ENCODE results near the gene SMC6.

SMC6 gene, protein sequence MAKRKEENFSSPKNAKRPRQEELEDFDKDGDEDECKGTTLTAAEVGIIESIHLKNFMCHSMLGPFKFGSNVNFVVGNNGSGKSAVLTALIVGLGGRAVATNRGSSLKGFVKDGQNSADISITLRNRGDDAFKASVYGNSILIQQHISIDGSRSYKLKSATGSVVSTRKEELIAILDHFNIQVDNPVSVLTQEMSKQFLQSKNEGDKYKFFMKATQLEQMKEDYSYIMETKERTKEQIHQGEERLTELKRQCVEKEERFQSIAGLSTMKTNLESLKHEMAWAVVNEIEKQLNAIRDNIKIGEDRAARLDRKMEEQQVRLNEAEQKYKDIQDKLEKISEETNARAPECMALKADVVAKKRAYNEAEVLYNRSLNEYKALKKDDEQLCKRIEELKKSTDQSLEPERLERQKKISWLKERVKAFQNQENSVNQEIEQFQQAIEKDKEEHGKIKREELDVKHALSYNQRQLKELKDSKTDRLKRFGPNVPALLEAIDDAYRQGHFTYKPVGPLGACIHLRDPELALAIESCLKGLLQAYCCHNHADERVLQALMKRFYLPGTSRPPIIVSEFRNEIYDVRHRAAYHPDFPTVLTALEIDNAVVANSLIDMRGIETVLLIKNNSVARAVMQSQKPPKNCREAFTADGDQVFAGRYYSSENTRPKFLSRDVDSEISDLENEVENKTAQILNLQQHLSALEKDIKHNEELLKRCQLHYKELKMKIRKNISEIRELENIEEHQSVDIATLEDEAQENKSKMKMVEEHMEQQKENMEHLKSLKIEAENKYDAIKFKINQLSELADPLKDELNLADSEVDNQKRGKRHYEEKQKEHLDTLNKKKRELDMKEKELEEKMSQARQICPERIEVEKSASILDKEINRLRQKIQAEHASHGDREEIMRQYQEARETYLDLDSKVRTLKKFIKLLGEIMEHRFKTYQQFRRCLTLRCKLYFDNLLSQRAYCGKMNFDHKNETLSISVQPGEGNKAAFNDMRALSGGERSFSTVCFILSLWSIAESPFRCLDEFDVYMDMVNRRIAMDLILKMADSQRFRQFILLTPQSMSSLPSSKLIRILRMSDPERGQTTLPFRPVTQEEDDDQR

DNA sequence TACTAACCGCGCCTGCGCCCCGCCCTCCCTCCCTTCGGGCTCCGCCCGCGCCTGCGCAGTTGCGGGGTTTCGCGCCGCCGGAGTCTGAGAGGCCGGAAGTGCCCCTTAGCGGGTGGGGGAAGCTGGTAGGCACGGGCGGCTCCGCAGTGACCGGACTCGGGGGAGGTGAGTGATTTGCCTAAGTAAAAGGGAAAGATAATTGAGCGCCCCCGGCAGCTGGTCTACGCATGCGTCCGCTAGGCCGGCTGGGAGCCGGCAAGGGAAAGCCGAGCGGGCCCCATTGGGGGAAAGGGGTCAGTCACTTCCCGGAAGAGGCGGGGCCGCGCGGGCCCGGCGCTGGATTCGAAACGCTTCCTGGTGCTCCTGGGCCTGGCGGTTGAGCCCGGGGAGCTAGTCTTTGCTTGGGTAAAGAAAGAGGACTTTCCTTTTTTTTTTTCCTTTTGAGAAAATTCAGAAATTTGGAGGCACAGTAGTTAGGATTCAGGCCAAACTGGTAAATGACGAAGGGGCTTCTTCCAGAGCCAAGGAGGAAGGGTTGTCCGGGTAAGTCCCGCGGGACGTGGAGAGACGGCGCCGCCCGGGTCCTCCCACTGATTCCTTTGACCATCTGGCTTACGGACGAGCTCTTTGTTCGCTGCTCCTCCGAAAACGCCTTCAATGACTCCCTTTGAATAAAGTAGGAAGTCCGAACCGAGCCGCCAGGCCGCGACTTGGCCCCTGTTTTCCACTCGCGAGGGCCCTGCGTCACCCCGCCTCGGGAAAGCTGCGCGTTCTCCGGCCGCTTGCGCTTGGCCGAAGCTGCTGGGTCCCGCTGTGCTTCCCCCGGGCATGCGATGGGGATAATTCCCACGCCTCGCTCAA lies at the start of gene SMC6, which contains the start of gene GEN1:
TSS of gene SMC6 (minus strand) at position 8 of the 861 bp plus-strand sequence. CDS start 7,864 bp downstream, outside the sequence.
TSS of gene GEN1 (plus strand) at position 336 of the 861 bp plus-strand sequence. CDS start 5,806 bp downstream, outside the sequence.
- in situ Hi-C loops (cut with MboI; ENCODE audit: low sequenced_read_pairs) = no loop called here

DNA sequence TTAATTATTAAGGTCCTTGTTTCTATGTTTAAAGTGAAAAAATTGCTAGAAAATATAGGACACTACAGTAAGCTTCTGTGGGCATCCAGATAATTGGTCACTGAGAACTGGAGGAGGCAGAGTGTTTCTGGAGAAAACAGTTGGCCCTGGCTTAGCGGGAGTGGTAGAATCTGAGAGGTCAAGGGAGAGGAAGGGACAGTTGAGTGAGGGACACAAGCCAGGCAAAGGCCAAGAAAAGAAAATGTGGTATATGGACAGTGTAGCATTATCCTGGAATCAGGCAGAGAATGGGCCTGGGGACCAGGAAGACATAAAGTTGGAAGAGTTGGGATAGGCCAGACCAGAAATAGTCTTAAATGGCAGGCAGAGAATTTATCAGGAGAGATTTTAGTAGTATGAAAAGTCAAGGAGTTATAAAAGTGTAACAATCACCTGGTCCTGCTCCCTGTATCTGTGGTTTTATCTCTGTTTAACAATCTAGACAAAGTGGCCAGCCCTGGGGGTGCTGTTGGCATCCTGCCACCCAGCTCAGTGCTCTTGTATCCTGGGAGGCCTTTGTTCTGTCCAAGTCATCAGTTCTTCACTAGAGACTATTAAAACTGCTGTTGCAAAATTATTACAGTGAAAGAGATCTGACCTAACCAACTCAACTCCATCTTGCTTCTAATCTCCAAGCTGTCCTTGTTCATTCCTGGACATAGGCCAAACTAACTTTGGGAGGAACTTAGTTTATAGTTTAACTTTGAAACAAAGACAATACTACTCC lies 47.3 kb upstream of the SMC6 start:
- in situ Hi-C loops (cut with MboI; ENCODE audit: low sequenced_read_pairs) = no loop called here

DNA sequence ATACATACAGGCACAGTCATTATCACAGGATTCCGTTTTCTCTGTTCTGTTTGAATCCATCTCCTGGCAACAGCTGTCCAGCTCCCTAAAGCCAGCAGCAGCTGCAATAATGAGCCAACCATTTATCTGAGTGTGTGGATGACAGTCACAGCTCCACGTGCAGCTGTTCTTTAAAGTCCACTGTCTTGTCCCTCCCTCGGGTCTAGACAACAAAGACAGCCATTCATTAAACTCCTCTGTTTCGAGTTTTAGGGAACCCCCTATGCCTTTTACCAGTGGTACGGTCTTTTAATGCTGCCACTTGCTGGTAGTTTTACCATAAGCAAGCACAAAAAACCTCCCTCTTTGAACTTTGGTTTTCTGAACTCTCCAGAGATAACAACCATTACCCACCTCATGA lies 46.6 kb upstream of the SMC6 start:
- in situ Hi-C loops (cut with MboI; ENCODE audit: low sequenced_read_pairs) = no loop called here

DNA sequence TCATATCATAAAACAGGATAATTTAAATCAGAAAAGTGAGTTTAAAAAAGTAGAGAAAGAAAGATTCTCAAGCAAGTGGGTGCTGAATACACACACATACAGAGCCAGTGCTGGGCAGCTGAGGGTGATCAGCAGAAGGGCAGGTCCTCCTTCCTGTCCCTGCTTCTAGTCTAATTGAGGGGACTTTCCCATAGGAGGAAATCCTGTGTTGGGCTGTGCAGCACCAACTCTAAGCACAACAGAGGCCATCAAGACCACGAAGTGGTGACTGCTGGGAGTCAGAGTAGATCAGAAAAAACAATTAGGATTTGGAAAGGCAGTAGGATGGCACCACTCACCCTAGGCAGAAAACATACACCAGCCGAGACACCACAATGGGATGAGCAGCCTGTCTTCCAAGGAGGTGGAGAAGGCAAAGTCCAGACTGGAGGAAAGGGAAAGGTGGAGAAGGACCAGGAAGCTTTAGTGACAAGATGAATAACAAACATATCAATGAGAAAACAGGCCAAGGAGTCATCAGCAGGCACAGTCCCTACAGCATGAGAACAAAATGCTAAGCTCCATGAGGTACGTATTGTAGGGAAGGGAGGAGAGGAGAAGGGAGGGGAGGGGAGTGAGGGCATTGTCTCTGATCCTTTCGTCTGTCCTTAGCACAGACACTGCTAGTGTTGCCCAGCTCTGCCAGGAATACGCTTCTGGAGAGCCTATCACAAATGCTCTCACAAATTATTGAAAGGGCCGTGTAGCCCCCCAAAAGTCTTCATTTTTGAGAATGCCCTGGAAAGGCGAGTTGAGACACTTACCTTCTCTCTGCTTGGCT lies 45.9 kb upstream of the SMC6 start:
- in situ Hi-C loops (cut with MboI; ENCODE audit: low sequenced_read_pairs) = no loop called here

DNA sequence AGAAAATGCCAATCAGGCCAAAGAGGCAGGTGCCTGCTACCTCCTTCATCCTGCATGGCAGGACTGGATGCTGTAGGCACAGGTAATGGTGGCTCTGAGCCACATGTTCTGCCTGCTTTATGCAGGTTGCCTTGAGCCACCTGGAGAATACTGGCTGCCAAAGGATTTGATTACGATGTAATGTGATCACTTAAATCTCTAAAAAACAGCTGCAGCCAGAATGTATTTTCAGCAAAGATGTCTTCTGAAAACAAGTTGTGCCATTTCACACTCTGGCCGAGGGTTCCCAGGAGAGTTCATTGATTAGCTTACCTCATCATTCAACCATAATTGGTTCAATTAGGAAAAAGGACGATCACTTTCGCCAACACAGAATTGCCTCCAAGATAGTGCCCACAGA lies 44.7 kb upstream of the SMC6 start:
- in situ Hi-C loops (cut with MboI; ENCODE audit: low sequenced_read_pairs) = no loop called here

DNA sequence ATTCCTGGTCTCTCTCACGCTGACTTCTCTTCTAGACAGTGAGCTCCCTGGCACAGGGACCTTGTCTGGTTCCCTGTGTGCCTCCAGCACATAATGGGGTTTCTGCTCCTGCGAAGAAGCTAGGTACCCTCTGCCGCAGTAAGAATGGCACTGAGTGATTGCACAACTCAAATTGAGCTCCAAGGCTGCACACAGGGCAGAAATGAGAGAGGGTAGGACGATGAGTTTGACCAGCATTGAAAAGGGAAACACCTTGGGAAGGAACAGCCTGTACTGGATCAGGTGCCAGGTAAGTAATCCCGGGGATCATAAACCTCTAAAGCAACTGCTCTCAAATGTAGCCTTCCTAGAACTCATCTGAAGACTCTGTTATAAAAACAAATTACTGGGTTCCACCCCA lies 41.7 kb upstream of the SMC6 start:
- in situ Hi-C loops (cut with MboI; ENCODE audit: low sequenced_read_pairs) = no loop called here

DNA sequence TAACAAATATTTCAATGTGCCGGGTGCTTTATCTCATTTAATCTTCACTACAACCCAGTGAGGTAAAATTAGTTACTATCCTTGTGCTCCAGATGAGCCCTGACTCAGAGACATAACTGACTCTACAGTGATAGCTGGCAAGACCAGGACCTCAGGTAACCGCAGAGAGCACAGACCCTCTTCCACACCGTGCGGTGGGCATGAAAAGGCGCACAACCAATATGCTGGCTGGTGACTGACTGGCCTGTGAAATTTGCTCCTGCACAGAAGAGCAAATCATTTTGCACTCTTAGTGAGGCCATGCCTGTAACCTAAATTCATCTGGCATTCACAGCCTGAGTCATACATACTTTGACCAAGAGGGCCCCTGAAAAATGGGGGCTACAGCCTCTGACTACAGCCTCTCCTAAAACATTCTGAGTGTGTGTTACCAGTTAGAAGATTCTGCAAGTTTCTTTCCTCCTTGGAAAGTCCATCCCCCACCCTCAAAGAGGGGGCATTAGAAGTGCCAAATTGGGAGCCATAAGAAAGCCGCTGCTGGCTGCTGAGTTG lies 40.3 kb upstream of the SMC6 start:
- in situ Hi-C loops (cut with MboI; ENCODE audit: low sequenced_read_pairs) = no loop called here

DNA sequence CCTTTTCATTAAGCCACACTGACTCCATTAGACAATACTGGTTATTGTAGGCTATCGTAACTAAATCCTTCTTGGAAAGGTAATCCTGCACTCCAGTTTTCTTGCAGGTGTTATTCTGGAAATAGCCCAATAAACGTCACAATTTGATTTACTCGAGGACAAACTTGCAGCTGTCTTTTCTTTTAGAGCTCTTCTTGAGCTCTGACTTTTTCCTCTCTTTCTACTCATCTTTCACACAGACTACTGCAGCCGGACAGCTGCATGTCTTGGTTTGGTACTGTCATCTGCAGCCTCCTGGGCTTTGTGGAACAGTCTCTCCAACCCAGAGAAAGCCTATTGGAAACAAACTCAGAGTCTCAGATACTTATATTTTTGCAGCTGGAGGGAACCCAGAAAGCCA lies 39.7 kb upstream of the SMC6 start:
- in situ Hi-C loops (cut with MboI; ENCODE audit: low sequenced_read_pairs) = no loop called here

DNA sequence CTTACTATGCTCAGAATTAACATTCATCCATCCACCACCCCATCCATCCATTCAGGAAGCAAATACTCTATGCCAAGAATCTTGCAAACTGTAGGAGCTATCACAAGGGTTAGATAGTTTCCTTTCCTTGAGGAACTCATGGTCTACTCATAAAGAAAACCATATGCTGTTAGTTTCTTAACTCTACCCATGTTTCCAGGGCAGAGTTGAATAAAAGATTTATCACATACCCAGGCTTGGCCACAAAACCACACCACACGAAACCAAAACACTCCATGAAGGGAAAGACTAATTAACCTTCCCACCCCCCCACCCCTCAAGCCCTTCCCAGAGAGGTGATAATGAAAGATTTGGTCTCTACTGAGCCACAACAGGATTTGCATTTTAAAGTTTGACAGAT lies 38.9 kb upstream of the SMC6 start:
- in situ Hi-C loops (cut with MboI; ENCODE audit: low sequenced_read_pairs) = no loop called here

DNA sequence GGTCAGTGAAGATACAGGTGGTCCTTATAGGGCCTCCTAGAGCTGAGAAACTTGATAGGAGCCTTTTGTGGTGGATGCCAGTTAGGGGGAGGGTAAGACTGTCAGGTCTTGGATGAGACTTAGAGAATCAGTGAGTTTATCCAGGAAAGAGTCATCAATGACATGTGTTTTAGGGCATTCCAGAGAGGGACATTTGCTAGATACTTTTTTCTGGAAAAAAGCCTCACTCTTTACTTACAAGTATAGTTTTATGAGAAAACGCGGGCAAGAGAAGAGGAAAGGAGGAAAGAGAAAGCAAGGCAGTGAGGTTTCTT lies 38.2 kb upstream of the SMC6 start:
- in situ Hi-C loops (cut with MboI; ENCODE audit: low sequenced_read_pairs) = no loop called here

DNA sequence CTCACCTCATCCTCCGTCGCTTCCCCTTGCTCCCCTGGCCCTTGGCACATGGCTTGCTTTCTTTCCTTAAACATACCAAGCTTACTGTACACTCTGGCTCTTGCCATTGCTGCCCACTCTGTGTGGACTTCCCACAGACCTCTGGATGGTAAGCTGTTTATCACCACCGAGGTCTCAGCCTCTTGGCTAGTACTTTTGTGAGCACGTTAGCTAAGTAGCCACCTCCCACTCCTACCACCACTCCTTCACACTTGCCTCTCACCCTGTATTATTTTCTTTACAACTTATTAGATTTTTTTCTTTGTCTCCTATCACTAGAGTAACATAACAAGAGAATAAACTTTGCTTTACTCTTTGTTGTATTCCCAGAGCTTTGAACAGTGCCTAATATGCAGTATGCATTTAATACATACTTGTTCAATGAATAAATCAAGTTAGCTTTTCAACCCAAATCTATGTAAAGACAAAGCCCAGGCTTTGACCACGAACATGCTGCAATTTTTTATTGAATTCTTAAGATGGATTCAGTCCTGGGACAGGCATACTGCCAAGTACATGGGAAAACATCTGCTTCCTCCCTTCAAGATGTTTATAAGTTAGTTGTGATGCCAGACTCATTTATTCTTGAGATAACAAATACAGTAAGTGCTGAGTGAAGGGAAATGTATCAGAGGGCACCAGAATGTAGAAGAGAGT lies 37.7 kb upstream of the SMC6 start:
- in situ Hi-C loops (cut with MboI; ENCODE audit: low sequenced_read_pairs) = no loop called here

DNA sequence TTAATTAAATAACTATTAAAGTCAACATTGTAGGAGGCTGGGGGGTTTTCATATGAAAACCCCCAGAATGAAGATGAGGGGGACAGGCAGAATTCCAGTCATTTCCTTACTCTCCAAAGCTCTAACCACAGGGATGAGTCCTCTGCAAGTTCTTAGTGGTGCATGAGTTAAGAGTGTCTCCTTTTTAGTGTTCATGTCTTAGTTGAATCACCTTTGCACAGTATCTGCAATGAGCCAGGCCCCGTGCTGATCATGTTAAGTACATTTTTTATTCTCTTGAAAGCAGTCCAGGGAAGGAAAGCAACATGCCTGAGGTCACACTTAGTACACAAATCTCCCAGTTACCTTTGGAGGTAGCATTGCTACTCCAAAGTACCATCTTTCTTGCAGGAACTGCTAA lies 36.9 kb upstream of the SMC6 start:
- in situ Hi-C loops (cut with MboI; ENCODE audit: low sequenced_read_pairs) = no loop called here

DNA sequence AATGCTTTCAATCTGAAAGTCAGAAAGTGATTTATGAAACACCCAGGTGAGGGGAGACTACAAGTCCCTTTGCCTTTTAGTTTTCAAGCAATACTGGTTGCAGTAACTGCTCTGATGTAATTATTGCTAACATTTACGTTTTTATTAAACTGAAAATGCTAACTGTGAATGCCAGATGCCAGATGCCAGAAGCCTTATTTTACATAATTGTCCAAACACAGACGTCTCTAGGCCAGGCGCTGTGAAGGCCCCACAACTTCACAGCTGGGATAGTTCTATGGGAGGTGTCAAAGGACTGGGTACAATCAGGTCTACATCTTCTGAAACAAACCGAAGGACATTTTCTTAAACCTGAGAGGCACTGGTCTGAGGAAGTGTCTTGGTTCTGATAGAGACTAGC lies 35.2 kb upstream of the SMC6 start:
- in situ Hi-C loops (cut with MboI; ENCODE audit: low sequenced_read_pairs) = no loop called here

DNA sequence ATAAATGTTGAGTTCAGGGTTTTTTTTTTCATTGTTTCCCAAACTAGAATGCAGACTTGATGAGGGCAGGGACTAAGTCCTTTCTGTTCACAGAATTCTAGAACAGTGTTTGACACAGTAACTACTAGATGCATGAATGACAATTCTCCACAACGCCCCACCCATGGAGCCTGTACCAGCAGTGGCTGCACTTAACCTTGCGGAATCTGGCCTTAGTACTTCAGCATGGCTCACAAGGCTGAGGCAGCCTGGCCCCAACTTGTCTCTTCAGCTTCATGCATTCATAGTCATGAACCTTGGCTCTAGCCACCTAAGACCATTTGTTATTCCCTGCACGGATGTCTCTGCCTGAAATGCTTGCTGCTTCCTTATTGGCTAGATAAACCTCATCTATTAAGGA lies 33.1 kb upstream of the SMC6 start:
- in situ Hi-C loops (cut with MboI; ENCODE audit: low sequenced_read_pairs) = no loop called here

DNA sequence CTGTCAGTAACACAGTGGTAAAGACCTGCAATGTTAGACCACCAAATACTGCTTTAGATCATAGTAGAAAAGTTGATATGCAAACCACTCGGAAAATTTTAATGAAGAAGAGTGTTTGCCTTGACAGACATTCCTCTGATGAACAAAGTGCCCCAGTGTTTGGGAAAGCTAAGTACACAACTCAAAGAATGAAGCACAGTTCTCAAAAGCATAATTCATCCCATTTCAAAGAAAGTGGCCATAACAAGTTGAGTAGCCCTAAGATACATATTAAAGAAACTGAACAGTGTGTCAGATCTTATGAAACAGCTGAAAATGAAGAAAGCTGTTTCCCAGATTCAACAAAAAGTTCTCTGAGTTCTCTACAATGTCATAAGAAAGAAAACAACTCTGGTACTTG lies 27.9 kb upstream of the SMC6 start:
- in situ Hi-C loops (cut with MboI; ENCODE audit: low sequenced_read_pairs) = no loop called here

DNA sequence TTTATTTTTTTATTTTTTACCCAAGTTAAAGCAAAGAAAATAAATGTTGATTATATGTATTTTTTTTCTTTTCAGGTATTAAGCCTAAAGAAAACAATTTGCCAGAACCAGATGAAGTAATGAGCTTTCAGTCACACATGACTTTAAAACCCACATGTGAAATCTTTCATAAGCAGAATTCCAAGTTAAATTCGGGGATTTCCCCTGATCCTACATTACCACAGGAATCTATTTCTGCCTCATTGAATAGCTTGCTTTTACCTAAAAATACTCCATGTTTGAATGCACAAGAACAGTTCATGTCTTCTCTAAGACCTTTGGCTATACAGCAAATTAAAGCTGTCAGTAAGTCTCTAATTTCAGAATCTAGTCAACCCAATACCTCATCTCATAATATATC lies 26.9 kb upstream of the SMC6 start:
- in situ Hi-C loops (cut with MboI; ENCODE audit: low sequenced_read_pairs) = no loop called here

DNA sequence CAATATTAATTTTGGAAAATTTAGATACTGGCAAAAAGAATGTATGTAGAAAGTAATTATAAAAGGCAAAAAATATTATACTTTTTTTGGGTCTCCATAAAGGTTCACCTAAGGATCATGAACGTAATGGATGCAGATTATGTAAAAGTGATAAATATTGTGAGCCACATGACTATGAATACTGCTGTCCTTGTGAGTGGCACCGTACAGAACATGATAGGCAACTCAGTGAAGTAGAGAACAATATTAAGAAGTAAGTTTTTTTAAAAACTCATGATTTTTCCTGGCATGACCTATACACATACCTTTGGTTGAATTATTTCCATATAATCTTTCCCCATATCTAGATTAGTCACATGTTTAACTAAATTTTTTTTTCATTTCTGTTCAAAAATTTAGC lies 18.9 kb upstream of the SMC6 start:
- in situ Hi-C loops (cut with MboI; ENCODE audit: low sequenced_read_pairs) = no loop called here

DNA sequence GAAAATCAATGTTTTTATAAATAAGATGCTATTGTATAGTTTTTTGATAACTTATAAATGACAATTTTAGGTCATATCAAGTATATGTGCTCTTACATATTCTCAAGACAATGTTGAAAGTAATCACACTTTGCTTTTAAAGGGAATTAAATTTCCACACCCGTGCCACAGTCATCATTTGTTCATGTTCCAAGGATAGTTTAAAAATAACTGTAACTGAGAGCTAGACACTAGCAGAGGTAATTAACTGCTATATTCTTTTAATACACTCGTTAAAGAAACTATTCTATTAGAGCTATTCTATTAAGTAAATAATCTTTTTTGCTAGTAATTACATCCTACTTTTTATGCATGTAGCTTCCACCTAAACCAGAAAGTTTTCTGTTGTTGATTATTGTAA lies 18.3 kb upstream of the SMC6 start:
- in situ Hi-C loops (cut with MboI; ENCODE audit: low sequenced_read_pairs) = no loop called here
